ENCODE data around the gene SPIN2B.
"Not testable (repeated sequence)": the region's sequence is repeated elsewhere in the genome, so short reads cannot be mapped to it uniquely, and the experiment has no call there.

Gene SPIN2B

DNA sequence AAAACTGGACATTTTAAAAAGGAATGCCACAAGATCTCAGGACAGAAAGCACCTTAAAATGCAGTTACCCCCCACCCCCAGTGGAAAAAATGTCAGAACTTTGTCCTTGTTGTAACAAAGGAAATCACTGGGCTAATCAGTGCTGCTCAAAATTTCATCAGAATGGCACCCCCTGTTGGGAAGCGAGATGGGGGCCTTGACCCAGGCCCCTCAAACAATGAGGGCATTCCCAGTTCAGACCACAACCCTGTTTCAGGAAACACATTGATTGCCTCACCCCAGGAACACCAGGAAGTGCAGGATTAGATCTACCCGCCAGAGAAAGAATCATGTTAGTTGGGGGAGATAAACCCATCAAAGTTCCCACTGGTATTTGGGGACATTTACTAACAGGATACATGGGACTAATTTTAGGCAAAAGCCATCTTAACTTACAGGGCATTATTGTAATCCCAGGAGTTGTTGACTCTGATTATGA, 16.4 kb downstream of the SPIN2B start:
- TF ChIP-seq, protein P1, sequence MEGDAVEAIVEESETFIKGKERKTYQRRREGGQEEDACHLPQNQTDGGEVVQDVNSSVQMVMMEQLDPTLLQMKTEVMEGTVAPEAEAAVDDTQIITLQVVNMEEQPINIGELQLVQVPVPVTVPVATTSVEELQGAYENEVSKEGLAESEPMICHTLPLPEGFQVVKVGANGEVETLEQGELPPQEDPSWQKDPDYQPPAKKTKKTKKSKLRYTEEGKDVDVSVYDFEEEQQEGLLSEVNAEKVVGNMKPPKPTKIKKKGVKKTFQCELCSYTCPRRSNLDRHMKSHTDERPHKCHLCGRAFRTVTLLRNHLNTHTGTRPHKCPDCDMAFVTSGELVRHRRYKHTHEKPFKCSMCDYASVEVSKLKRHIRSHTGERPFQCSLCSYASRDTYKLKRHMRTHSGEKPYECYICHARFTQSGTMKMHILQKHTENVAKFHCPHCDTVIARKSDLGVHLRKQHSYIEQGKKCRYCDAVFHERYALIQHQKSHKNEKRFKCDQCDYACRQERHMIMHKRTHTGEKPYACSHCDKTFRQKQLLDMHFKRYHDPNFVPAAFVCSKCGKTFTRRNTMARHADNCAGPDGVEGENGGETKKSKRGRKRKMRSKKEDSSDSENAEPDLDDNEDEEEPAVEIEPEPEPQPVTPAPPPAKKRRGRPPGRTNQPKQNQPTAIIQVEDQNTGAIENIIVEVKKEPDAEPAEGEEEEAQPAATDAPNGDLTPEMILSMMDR (IDR thresholded peaks at IDR 0.05), result no peak
- no peak overlapping the region for H3K27ac ChIP-seq
- no peak overlapping the region for H3K4me3 ChIP-seq
- DNase-seq (ENCODE audit: low spot score), result no peak

DNA sequence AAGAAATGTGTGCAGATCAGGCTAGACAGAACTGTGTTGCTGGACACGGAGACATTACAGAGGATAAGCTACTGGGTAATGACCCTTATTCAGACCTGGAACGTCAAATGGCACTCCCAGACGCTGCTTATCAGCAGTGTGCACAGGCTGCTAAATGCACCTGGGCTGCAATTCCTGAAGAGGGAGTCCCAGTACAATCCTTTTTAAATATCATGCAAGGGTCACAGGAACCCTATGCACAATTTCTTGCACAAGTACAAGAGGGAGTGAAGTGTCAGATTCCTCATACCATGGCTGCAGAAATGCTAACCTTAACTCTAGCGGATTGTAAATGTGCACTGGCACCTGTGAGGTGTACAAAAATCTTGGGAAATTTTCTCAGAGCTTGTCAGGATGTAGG, 16.9 kb downstream of the SPIN2B start:
- TF ChIP-seq, protein P1 (IDR thresholded peaks at IDR 0.05), result no peak
- Histone ChIP-seq H3K27ac (no peak overlapping the region), H3K4me3 (no peak overlapping the region)
- no peak for DNase-seq (ENCODE audit: low spot score)

DNA sequence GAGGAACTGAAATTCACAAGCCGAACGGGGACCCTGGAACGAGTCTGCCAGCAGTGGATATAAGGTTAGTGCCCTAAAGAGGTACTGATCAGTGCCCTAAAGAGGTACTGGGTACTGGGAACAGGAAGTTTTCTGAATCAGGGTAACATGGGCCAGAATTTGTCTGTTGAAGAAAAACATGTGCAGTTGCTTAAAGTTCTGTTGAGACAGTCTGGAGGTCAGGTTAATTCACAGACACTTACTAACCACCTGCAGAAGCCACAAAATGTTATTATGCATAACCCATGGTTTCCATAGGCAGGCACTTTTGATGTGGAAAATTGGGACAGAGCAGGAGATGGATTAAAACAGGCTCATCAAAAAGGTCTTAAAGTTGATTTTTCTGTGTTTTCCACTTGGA, 17.9 kb downstream of the SPIN2B start:
- no peak for DNase-seq (ENCODE audit: low spot score)
- no peak overlapping the region for H3K27ac ChIP-seq
- TF ChIP-seq, protein P1 (IDR thresholded peaks at IDR 0.05), result no peak
- no peak overlapping the region for H3K4me3 ChIP-seq

DNA sequence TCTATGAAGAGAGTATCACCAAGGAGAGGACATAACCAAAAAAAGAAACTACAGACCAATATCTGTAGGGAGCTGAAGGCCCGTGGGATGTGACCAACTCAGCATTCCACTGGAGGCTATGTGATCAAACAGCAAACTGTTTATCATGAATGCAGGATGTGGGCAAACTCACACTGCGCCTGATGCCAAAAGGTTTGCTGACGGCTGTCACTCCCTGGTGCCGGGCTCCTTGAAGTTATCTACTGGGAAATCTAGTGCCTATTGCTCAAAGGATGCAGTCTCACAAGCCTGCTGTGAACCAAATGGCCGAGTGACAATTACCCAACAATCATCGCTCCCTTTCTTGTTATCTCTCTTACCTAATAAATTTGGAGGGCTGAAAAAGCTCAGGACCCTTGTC, 18.4 kb downstream of the SPIN2B start:
- H3K27ac ChIP-seq; DNase-seq (ENCODE audit: low spot score); H3K4me3 ChIP-seq: not testable (repeated sequence)

DNA sequence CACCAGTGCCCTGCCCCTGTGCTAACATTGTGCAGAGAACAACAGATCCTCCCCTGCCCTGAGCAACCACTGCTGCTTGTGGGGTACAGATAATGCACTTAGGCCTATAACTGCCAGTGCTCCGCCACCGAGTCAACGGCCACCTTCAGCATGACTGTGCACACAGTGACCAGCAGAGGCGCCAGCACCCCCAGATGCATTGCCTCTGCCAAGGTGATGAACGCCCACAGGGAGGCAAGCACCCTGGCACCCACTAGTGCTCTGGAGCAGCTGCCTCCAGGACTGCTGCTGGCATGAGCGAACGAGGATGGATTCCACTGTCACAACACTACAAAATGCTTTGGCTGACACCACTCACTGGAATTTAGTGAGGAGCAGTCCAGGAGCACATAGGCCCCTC, 38.2 kb downstream of the SPIN2B start:
- no peak overlapping the region for H3K4me3 ChIP-seq
- DNase-seq (ENCODE audit: low spot score), result no peak
- TF ChIP-seq, protein P1 (IDR thresholded peaks at IDR 0.05), result no peak
- H3K27ac ChIP-seq, result no peak overlapping the region

DNA sequence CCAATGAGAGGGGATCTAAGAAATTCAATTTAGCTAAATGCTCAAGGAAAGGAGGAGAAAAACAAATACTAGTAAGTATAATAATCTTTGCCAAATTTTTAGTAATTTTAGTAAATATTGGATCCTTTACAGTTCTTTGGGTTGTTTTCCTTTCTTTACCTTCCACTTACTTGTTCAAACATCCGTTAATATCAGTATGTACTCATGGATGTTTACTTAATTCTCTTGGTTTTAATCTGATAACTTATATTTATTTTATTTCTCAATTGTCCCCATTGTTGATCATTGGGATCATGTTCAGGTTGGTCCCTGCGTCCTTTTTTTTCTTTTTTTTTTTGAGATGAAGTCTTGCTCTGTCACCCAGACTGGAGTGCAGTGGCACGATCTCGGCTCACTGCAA, 46.9 kb downstream of the SPIN2B start:
- Histone ChIP-seq H3K4me3 (no peak overlapping the region), H3K27ac (no peak overlapping the region)
- TF ChIP-seq, protein P1 (IDR thresholded peaks at IDR 0.05), result no peak
- no peak for DNase-seq (ENCODE audit: low spot score)

DNA sequence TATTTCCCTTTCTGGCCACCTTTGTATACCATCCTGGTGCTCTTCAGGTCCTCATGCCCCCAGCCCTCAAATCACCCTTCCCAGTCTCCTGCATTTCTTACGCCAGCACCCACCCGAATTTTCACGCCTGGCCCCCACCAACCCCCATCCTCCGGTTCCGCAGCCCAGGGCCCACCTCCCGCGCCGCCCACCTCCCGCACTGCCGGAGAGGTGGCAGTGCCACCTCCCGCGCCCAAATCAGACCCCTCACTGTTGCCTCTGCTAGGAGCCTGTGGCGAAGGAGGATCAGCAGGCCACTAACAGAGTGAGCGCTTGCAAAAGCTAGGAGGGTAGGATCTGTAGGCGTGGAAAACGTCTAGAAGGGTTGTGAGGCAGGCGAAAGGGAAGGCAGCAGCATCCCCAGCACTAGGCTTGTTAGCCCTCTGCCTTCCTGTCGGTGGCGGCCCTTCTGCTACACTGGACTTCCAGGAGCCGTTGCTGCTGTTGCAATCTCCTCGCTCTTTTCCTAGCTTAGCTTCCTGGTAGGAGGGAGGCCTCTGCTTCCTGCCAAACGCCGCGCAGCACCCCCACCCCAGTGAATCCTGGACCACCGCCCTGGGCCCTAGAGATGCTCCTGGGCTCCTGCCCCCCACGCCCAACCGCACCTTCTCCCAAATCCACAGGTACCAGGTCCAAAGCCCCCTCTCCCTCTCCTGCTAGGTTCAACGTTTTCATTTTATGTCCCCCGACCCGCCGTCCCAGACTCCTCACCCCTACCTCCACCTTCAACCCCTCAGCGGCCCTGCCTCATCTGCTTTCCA, 51.0 kb downstream of the SPIN2B start:
- no peak for DNase-seq (ENCODE audit: low spot score)
- TF ChIP-seq, protein P1 (IDR thresholded peaks at IDR 0.05), result no peak

More for the DNA sequence above, 51.0 kb downstream of the SPIN2B start:
- Histone ChIP-seq H3K4me3 (no peak overlapping the region), H3K27ac (no peak overlapping the region)
